Measurements from ENCODE around the gene PADI6.

- TF ChIP-seq CTCF (IDR thresholded peaks at IDR 0.05; ENCODE audit: low read depth, low read length) (no peak), EZH2phosphoT487 (IDR thresholded peaks at IDR 0.05; ENCODE audit: low read depth) (no peak)
Observed at GRCh38 chr1:17365293-17365692, 6.7 kb upstream of the PADI6 start.

Measured in OCI-LY3 (cell line).